ENCODE measurements around the gene S100A2. TPM values are rescaled to one million over a fixed set of nuclear protein-coding genes. Genes with fewer than 3 reads are reported as not detected.

Gene S100A2
- polyA plus RNA-seq, 3 donors = 0.32 TPM; not detected in 2

DNA sequence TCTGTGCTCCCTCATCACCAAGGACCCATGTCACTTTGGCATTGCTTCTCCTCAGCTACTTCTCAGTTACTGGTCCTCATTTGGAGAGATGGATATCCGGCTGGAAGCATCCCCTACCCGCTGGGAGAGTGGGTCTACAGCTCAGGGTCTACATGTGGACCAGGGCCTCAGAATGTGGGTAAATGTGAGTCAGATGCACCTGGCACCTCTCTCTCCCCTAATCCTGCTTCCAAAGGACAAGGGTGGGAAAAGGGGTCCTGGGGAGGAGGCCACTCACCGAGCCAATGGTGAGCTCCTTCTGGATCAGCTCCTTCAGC, 30.8 kb downstream of the S100A2 start:
- Histone ChIP-seq H3K4me1 (ENCODE audit: control insufficient read depth in 1 of 2, insufficient read depth in 2 of 2, low read length in 2 of 2) (peaks cover 58 to 72% of the 10 kb centered on the region in 2 donors), H3K4me2 (replicated peaks; ENCODE audit: extremely low read depth, low read length, poor library complexity, severe bottlenecking) (peak overlapping the region; percentile 98), H3K9me3 (replicated peaks in 1 of 2; ENCODE audit: control insufficient read depth in 1 of 2, insufficient read depth in 1 of 2, low read length in 2 of 2) (no peaks in the 10 kb centered on the region), H3K9ac (ENCODE audit: insufficient read depth, low read length, poor library complexity, severe bottlenecking) (peak overlapping the region; percentile 93), H3K27me3 (ENCODE audit: control insufficient read depth in 2 of 2, insufficient read depth in 2 of 2, low read length in 2 of 2) (no peaks in the 10 kb centered on the region), H3K27ac (ENCODE audit: low read depth in 1 of 2, low read length in 2 of 2) (peak overlapping the region; percentile 96 to 98), H3K79me2 (ENCODE audit: insufficient read depth, low read length) (peaks cover 47% of the 10 kb centered on the region), H3K36me3 (replicated peaks in 1 of 2; ENCODE audit: control insufficient read depth in 1 of 2, insufficient read depth in 2 of 2, low read length in 2 of 2) (peaks cover 6 to 10% of the 10 kb centered on the region in 2 donors), H2AFZ (ENCODE audit: insufficient read depth, low read depth, low read length, poor library complexity, severe bottlenecking) (no peak overlapping the region), H3K4me3 (replicated peaks in 1 of 3; ENCODE audit: low read depth in 2 of 3, low read length in 3 of 3) (peak overlapping the region; percentile 70 to 91 (median 84)), H4K20me1 (ENCODE audit: insufficient read depth, low read length) (peaks cover 30% of the 10 kb centered on the region)
- Mint-ChIP-seq H3K9me3 (peaks cover 0 to 1% (median 0%) of the 10 kb centered on the region in 7 donors), H3K27me3 (ENCODE audit: low read depth in 3 of 3) (peaks cover 0 to 2% (median 0%) of the 10 kb centered on the region in 3 donors), H3K4me3 (peak overlapping the region; percentile 93 to 97), H3K4me1 (peaks cover 70% of the 10 kb centered on the region), H3K27ac (peak overlapping the region; percentile 94 to 99 (median 96)), H3K36me3 (peaks cover 24 to 40% of the 10 kb centered on the region in 2 donors)
- TF ChIP-seq, protein P1, sequence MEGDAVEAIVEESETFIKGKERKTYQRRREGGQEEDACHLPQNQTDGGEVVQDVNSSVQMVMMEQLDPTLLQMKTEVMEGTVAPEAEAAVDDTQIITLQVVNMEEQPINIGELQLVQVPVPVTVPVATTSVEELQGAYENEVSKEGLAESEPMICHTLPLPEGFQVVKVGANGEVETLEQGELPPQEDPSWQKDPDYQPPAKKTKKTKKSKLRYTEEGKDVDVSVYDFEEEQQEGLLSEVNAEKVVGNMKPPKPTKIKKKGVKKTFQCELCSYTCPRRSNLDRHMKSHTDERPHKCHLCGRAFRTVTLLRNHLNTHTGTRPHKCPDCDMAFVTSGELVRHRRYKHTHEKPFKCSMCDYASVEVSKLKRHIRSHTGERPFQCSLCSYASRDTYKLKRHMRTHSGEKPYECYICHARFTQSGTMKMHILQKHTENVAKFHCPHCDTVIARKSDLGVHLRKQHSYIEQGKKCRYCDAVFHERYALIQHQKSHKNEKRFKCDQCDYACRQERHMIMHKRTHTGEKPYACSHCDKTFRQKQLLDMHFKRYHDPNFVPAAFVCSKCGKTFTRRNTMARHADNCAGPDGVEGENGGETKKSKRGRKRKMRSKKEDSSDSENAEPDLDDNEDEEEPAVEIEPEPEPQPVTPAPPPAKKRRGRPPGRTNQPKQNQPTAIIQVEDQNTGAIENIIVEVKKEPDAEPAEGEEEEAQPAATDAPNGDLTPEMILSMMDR (IDR thresholded peaks at IDR 0.05) = no peak
- DNase-seq = no peak
- intact Hi-C loops (cut with micrococcal nuclease) = loop anchor here (5.0 kb wide), 1 partner anchor 97 kb away; the partner anchor contains the start of gene CHTOP (in 2 of the 2)
- 83% methylated on average over 2 of the region's 3 CpGs for WGBS (ENCODE audit: insufficient coverage)

DNA sequence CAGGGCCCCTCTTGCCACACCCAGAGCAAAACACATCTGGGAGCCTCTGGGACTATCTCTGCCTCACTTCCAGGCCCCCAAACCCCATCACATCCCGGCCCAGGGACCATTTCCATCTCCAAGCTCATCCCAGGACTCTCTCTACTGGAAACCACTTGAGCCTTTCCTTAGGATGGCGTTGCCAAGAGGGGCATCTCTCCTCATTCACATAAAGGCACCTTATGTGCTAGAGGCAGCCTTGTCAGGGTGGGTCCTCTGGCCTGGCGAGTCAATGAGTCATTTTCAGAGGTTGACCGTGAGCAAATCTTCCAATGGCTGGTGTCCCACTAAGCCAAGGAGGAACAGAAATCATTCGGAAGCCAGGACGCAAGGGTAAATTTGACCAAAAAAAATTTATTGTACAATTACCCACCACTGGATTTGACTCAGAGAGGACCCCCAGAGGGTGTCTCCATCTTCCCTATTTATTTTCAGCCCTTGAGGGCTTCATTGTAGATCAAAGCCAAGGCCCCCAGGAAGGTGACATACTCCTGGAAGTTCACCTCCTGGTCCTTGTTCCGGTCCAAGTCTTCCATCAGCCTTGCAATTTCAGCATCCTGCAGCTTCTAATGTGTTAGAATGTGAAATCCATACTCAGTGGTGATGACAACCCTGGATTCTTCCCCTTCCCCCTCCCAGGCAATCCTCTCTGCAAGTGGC, 31.3 kb downstream of the S100A2 start:
- TF ChIP-seq, protein P1 (IDR thresholded peaks at IDR 0.05) = no peak
- H3K4me3 ChIP-seq (replicated peaks in 1 of 3; ENCODE audit: low read depth in 2 of 3, low read length in 3 of 3) = peak overlapping the region; percentile 70 to 91 (median 84)
- intact Hi-C loops (cut with micrococcal nuclease) = loop anchor here (5.0 kb wide), 1 partner anchor 98 kb away; the partner anchor contains the start of gene CHTOP (in 2 of the 2)
- peaks cover 30% of the 10 kb centered on the region for H4K20me1 ChIP-seq (ENCODE audit: insufficient read depth, low read length)
- peak overlapping the region; percentile 96 to 98 for H3K27ac ChIP-seq (ENCODE audit: low read depth in 1 of 2, low read length in 2 of 2)
- H3K4me3 Mint-ChIP-seq = peak overlapping the region; percentile 93 to 97
- H3K4me1 ChIP-seq (ENCODE audit: control insufficient read depth in 1 of 2, insufficient read depth in 2 of 2, low read length in 2 of 2) = peaks cover 53 to 67% of the 10 kb centered on the region in 2 donors
- peak overlapping the region; percentile 98 for H3K4me2 ChIP-seq (replicated peaks; ENCODE audit: extremely low read depth, low read length, poor library complexity, severe bottlenecking)
- peaks cover 0 to 2% (median 0%) of the 10 kb centered on the region in 3 donors for H3K27me3 Mint-ChIP-seq (ENCODE audit: low read depth in 3 of 3)
- H3K9ac ChIP-seq (ENCODE audit: insufficient read depth, low read length, poor library complexity, severe bottlenecking) = peak overlapping the region; percentile 93
- 85% methylated on average over 5 of the region's 7 CpGs for WGBS (ENCODE audit: insufficient coverage)
- H3K79me2 ChIP-seq (ENCODE audit: insufficient read depth, low read length) = peaks cover 44% of the 10 kb centered on the region
- no peaks in the 10 kb centered on the region for H3K27me3 ChIP-seq (ENCODE audit: control insufficient read depth in 2 of 2, insufficient read depth in 2 of 2, low read length in 2 of 2)
- H3K36me3 ChIP-seq (replicated peaks in 1 of 2; ENCODE audit: control insufficient read depth in 1 of 2, insufficient read depth in 2 of 2, low read length in 2 of 2) = peaks cover 6 to 10% of the 10 kb centered on the region in 2 donors
- peak overlapping the region; percentile 94 to 99 (median 96) for H3K27ac Mint-ChIP-seq
- no peaks in the 10 kb centered on the region for H3K9me3 ChIP-seq (replicated peaks in 1 of 2; ENCODE audit: control insufficient read depth in 1 of 2, insufficient read depth in 1 of 2, low read length in 2 of 2)
- peaks cover 22 to 38% of the 10 kb centered on the region in 2 donors for H3K36me3 Mint-ChIP-seq
- H2AFZ ChIP-seq (ENCODE audit: insufficient read depth, low read depth, low read length, poor library complexity, severe bottlenecking) = no peak overlapping the region
- DNase-seq = peak in 2 of 3 donors; percentile 48 to 67
- no peaks in the 10 kb centered on the region for H3K9me3 Mint-ChIP-seq
- H3K4me1 Mint-ChIP-seq = peaks cover 65% of the 10 kb centered on the region

Data from CD14-positive monocyte (primary cell).